WTC11 (cell line): ENCODE results near the gene APH1A. TPM values are rescaled to one million over a fixed set of nuclear protein-coding genes. Genes with fewer than 3 reads are reported as not detected.

Experiments used
- ATAC-seq: fragments of 200-7000 bp; cut with Tn5 transposase; 2 replicates; pipeline ENCODE4 v1.10.0; 2021; ENCODE audit warnings: mild to moderate bottlenecking, moderate library complexity
- CTCF ChIA-PET: fragments of 300-600 bp; sonication (Branson Sonifier 250); formaldehyde crosslinking; loops from one replicate; lab custom pipeline; 2021; ENCODE audit warnings: antibody characterized with exemption; lab: Charles Lee
- POLR2A ChIA-PET: fragments of 350-600 bp; sonication (Branson Sonifier 250); formaldehyde crosslinking; loops from one replicate; lab custom pipeline; 2021; ENCODE audit warnings: antibody characterized with exemption; lab: Charles Lee
- DNase-seq: peaks from one replicate; pipeline ENCODE4 v3.0.0; 2021; ENCODE audit warnings: low spot score
- H3K27ac Mint-ChIP-seq: 2 replicates; pipeline ENCODE4 v1.8.0; 2021; ENCODE audit warnings: mixed read lengths
- H3K27me3 Mint-ChIP-seq: 2 replicates; pipeline ENCODE4 v1.8.0; 2021; ENCODE audit warnings: low read depth, mild to moderate bottlenecking, moderate library complexity, mixed read lengths
- H3K36me3 Mint-ChIP-seq: 2 replicates; pipeline ENCODE4 v1.8.0; 2021; ENCODE audit warnings: mixed read lengths
- H3K4me1 Mint-ChIP-seq: 2 replicates; pipeline ENCODE4 v1.8.0; 2022; ENCODE audit warnings: mixed read lengths
- H3K4me3 Mint-ChIP-seq: 2 replicates; pipeline ENCODE4 v1.8.0; 2021; ENCODE audit warnings: mild to moderate bottlenecking, moderate library complexity, mixed read lengths
- H3K9me3 Mint-ChIP-seq: 2 replicates; pipeline ENCODE4 v1.8.0; 2021; ENCODE audit warnings: mixed read lengths
- ARID4B ChIP-seq: sonication (generic); formaldehyde crosslinking; IDR thresholded peaks from 2 replicates; pipeline ENCODE4 v1.8.0; 2023; ENCODE audit warnings: missing genetic modification reagents, mild to moderate bottlenecking, borderline replicate concordance
- ATF3 ChIP-seq: sonication (generic); formaldehyde crosslinking; conservative IDR thresholded peaks from 2 replicates; pipeline ENCODE4 v1.8.1; 2022; ENCODE audit warnings: mild to moderate bottlenecking, missing genetic modification reagents
- E2F1 ChIP-seq: sonication (generic); formaldehyde crosslinking; IDR thresholded peaks from 2 replicates; pipeline ENCODE4 v1.8.0; 2022; ENCODE audit warnings: mild to moderate bottlenecking, missing genetic modification reagents
- ELF4 ChIP-seq: sonication (generic); formaldehyde crosslinking; IDR thresholded peaks from 2 replicates; pipeline ENCODE4 v1.8.1; 2022; ENCODE audit warnings: low read depth, mild to moderate bottlenecking, moderate library complexity, missing genetic modification reagents
- ETV6 ChIP-seq: sonication (generic); formaldehyde crosslinking; IDR thresholded peaks from 2 replicates; pipeline ENCODE4 v1.8.1; 2022; ENCODE audit warnings: mild to moderate bottlenecking, missing genetic modification reagents
- FOXJ3 ChIP-seq: sonication (generic); formaldehyde crosslinking; IDR thresholded peaks from 2 replicates; pipeline ENCODE4 v1.9.0; 2021; ENCODE audit warnings: missing genetic modification reagents, mild to moderate bottlenecking, borderline replicate concordance
- FOXK1 ChIP-seq: sonication (generic); formaldehyde crosslinking; IDR thresholded peaks from 2 replicates; pipeline ENCODE4 v1.8.0; 2022; ENCODE audit warnings: mild to moderate bottlenecking, moderate library complexity, missing genetic modification reagents
- HMGXB4 ChIP-seq: sonication (generic); formaldehyde crosslinking; IDR thresholded peaks from 2 replicates; pipeline ENCODE4 v1.8.1; 2023; ENCODE audit warnings: mild to moderate bottlenecking, moderate library complexity, missing genetic modification reagents
- IRF1 ChIP-seq: sonication (generic); formaldehyde crosslinking; IDR thresholded peaks from 2 replicates; pipeline ENCODE4 v1.8.0; 2023; ENCODE audit warnings: missing genetic modification reagents
- IRF2 ChIP-seq: sonication (generic); formaldehyde crosslinking; IDR thresholded peaks from 2 replicates; pipeline ENCODE4 v1.8.0; 2022; ENCODE audit warnings: low read depth, missing genetic modification reagents, borderline replicate concordance
- JAZF1 ChIP-seq: fragments of 250-450 bp; sonication (Bioruptor Pico); IDR thresholded peaks from 2 replicates; pipeline ENCODE4 v1.9.0; 2021; ENCODE audit warnings: moderate library complexity, mild to moderate bottlenecking, inconsistent platforms
- JUN ChIP-seq: sonication (generic); formaldehyde crosslinking; IDR thresholded peaks from 2 replicates; pipeline ENCODE4 v1.8.0; 2023; ENCODE audit warnings: mild to moderate bottlenecking, missing genetic modification reagents
- OVOL2 ChIP-seq: fragments of 250-450 bp; sonication (Bioruptor Pico); IDR thresholded peaks from 2 replicates; pipeline ENCODE4 v1.9.0; 2021; ENCODE audit warnings: mild to moderate bottlenecking, borderline replicate concordance
- SP1 ChIP-seq: sonication (generic); formaldehyde crosslinking; conservative IDR thresholded peaks from 2 replicates; pipeline ENCODE4 v1.8.1; 2022; ENCODE audit warnings: missing genetic modification reagents
- USF1 ChIP-seq: sonication (generic); formaldehyde crosslinking; IDR thresholded peaks from 2 replicates; pipeline ENCODE4 v1.8.0; 2022; ENCODE audit warnings: mild to moderate bottlenecking, missing genetic modification reagents
- ZBTB21 ChIP-seq: sonication (generic); formaldehyde crosslinking; IDR thresholded peaks from 2 replicates; pipeline ENCODE4 v1.8.1; 2023; ENCODE audit warnings: mild to moderate bottlenecking, missing genetic modification reagents, borderline replicate concordance
- ZNF121 ChIP-seq: sonication (generic); formaldehyde crosslinking; IDR thresholded peaks from 2 replicates; pipeline ENCODE4 v1.8.0; 2023; ENCODE audit warnings: missing genetic modification reagents
- ZNF138 ChIP-seq: sonication (generic); formaldehyde crosslinking; conservative IDR thresholded peaks from 2 replicates; pipeline ENCODE4 v1.8.1; 2022; ENCODE audit warnings: mild to moderate bottlenecking, moderate library complexity, missing genetic modification reagents
- ZNF317 ChIP-seq: sonication (generic); formaldehyde crosslinking; IDR thresholded peaks from 2 replicates; pipeline ENCODE4 v1.8.1; 2023; ENCODE audit warnings: low read depth, mild to moderate bottlenecking, moderate library complexity, missing genetic modification reagents, borderline replicate concordance
- ZNF396 ChIP-seq: fragments of 250-450 bp; sonication (Bioruptor Pico); IDR thresholded peaks from 2 replicates; pipeline ENCODE4 v1.8.0; 2021; ENCODE audit warnings: mild to moderate bottlenecking, moderate library complexity, borderline replicate concordance
- ZNF416 ChIP-seq: fragments of 250-450 bp; sonication (Bioruptor Pico); IDR thresholded peaks from 2 replicates; pipeline ENCODE4 v1.9.0; 2021; ENCODE audit warnings: mild to moderate bottlenecking, inconsistent platforms
- ZSCAN18 ChIP-seq: fragments of 250-450 bp; sonication (Bioruptor Pico); IDR thresholded peaks from 2 replicates; pipeline ENCODE4 v2.1.2; 2022; ENCODE audit warnings: mild to moderate bottlenecking, moderate library complexity
- total RNA-seq: library from RNA; stranded (reverse); gene quantifications from 3 replicates; pipeline ENCODE4 v1.2.3, GENCODE V29; 2021

APH1A gene
- total RNA-seq, 1 experiment from 2014 or later = 120 TPM

- TF ChIP-seq ZNF416 (CRISPR knock-in tag) (no peak), ZNF396 (CRISPR knock-in tag) (no peak)
Measured at GRCh38 chr1:150288822-150289221, 20.0 kb upstream of the APH1A start (continued).

GRCh38 chr1:150288382-150288781 is 19.6 kb upstream of the APH1A start:
- H3K36me3 Mint-ChIP-seq = peaks cover 16% of the 10 kb centered on the region
- TF ChIP-seq ZNF138 (no peak), USF1 (CRISPR knock-in tag) (no peak), FOXJ3 (CRISPR knock-in tag) (no peak), IRF1 (CRISPR knock-in tag) (no peak), ZNF121 (no peak), ZNF396 (CRISPR knock-in tag) (no peak), ARID4B (no peak), ZSCAN18 (CRISPR knock-in tag) (no peak), ATF3 (no peak), ELF4 (no peak), ZNF317 (no peak), JAZF1 (CRISPR knock-in tag) (no peak), SP1 (CRISPR knock-in tag) (no peak), ETV6 (CRISPR knock-in tag) (no peak), IRF2 (CRISPR knock-in tag) (no peak), JUN (no peak), FOXK1 (CRISPR knock-in tag) (no peak)
- no peak overlapping the region for H3K27ac Mint-ChIP-seq
- H3K9me3 Mint-ChIP-seq = no peaks in the 10 kb centered on the region
- ChIA-PET CTCF (no interaction called here), POLR2A (no interaction called here)
- DNase-seq (no peak), ATAC-seq (no peak)
- peaks cover 17% of the 10 kb centered on the region for H3K27me3 Mint-ChIP-seq
- H3K4me3 Mint-ChIP-seq = no peak overlapping the region
- peaks cover 9% of the 10 kb centered on the region for H3K4me1 Mint-ChIP-seq

- DNase-seq (no peak), ATAC-seq (no peak)
- H3K36me3 Mint-ChIP-seq = peaks cover 18% of the 10 kb centered on the region
- peak overlapping the region; percentile 91 for H3K4me3 Mint-ChIP-seq
- POLR2A ChIA-PET = interaction anchor here (0.6 to 2.8 kb wide), 5 partner anchors 8 to 395 kb away, joined by 4 to 12 read pairs (median 5); partner anchors contain the start of genes APH1A, CA14 and RPRD2
- no peaks in the 10 kb centered on the region for H3K9me3 Mint-ChIP-seq
- H3K27ac Mint-ChIP-seq = peak overlapping the region; percentile 16; the same call in 1 of the 2 replicates
- peaks cover 22% of the 10 kb centered on the region for H3K4me1 Mint-ChIP-seq
- CTCF ChIA-PET = interaction anchor here (2.6 to 7.6 kb wide), 2 partner anchors 10 to 28 kb away, joined by 45 to 123 read pairs; partner anchors contain the start of genes C1orf54 and CA14
- peaks cover 36% of the 10 kb centered on the region for H3K27me3 Mint-ChIP-seq
- TF ChIP-seq OVOL2 (CRISPR knock-in tag) (no peak), HMGXB4 (CRISPR knock-in tag) (no peak), E2F1 (no peak), ZBTB21 (no peak)
Measured at GRCh38 chr1:150283260-150283659, 14.4 kb upstream of the APH1A start.
